ENCODE data around the gene WLS. TPM values are rescaled to one million over a fixed set of nuclear protein-coding genes. Genes with fewer than 3 reads are reported as not detected.

The WLS gene
- total and polyA plus RNA-seq, 10 of the 15 experiments (the other 5 are each of a cell fraction or from before 2014, with no cell fraction given): 0.04 to 0.36 TPM; not detected in 8

DNA sequence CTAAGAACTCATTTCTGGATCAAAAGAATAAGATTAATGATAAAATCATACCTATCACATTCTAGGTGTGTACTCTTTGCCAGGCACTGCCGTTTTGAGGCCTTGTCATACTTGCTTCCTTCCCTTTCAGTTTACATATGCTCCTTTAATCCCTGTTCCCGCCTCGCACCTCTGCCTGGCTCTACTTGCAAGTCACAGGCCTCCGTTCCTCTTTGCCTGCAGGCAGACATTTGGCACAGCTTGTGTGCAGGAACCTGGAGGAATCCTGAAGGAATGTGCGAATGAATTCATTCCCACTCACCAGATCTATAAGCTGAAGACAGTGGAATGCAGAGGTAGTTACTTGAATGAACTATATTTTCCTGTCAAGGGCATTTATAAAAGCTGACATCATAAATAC lies 13.8 kb downstream of the WLS start:
- no peaks in the 10 kb centered on the region for H4K20me1 ChIP-seq (ENCODE audit: control insufficient read depth, insufficient read depth)
- WGBS (ENCODE audit: insufficient coverage, insufficient replicate concordance, low lambda C conversion rate, missing lambda C conversion rate): 28% methylated on average over 5 of the region's 5 CpGs
- ChIA-PET CTCF (interaction anchor here (0.6 to 1.4 kb wide), 3 partner anchors 49 to 871 kb away, joined by 3 read pairs; no protein-coding TSS in a partner anchor), POLR2A (no interaction called here), SMC1A (ENCODE audit: uncharacterized antibody, unreplicated experiment) (no interaction called here), RAD21 (ENCODE audit: unreplicated experiment) (no interaction called here)
- no peak overlapping the region for H3K9ac ChIP-seq (ENCODE audit: control insufficient read depth, insufficient read depth, low read length)
- no peak overlapping the region for H2AFZ ChIP-seq (ENCODE audit: control insufficient read depth, low read depth, low read length)
- intact Hi-C loops (cut with micrococcal nuclease; ENCODE audit: unreplicated experiment): no loop called here
- ATAC-seq (no peak), DNase-seq (ENCODE audit: low read depth, low spot score) (no peak), FAIRE-seq (no peak)
- in situ Hi-C loops (cut with MboI): no loop called here
- H3K36me3 ChIP-seq (ENCODE audit: control insufficient read depth in 2 of 2, insufficient read depth in 2 of 2, low read length in 1 of 2): no peaks in the 10 kb centered on the region
- no peak overlapping the region for H3K4me3 ChIP-seq
- no peak overlapping the region for H3K4me2 ChIP-seq (ENCODE audit: control insufficient read depth, insufficient read depth)
- BruUV-seq (replicated peaks): no TSS peak
- H3K9me3 ChIP-seq (replicated peaks; ENCODE audit: control insufficient read depth, insufficient read depth, low read length): no peaks in the 10 kb centered on the region
- no peak for TF ChIP-seq ZNF687 (IDR thresholded peaks at IDR 0.05)
- no peak for TF ChIP-seq PAX8 (IDR thresholded peaks at IDR 0.05)
- TF ChIP-seq, protein P1, sequence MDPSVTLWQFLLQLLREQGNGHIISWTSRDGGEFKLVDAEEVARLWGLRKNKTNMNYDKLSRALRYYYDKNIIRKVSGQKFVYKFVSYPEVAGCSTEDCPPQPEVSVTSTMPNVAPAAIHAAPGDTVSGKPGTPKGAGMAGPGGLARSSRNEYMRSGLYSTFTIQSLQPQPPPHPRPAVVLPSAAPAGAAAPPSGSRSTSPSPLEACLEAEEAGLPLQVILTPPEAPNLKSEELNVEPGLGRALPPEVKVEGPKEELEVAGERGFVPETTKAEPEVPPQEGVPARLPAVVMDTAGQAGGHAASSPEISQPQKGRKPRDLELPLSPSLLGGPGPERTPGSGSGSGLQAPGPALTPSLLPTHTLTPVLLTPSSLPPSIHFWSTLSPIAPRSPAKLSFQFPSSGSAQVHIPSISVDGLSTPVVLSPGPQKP (IDR thresholded peaks at IDR 0.05; ENCODE audit: low read depth, low read length): no peak
- no peak for TF ChIP-seq CBX5 (IDR thresholded peaks at IDR 0.05; ENCODE audit: low read depth)
- TF ChIP-seq ETV6 (conservative IDR thresholded peaks at IDR 0.05 in 1 of 2, IDR thresholded peaks at IDR 0.05 in 1 of 2; ENCODE audit: borderline replicate concordance in 1 of 2, low read depth in 1 of 2): no peak
- no peak for TF ChIP-seq WRNIP1 (IDR thresholded peaks at IDR 0.05; ENCODE audit: borderline replicate concordance, low read depth, low read length)
- TF ChIP-seq, protein P2, sequence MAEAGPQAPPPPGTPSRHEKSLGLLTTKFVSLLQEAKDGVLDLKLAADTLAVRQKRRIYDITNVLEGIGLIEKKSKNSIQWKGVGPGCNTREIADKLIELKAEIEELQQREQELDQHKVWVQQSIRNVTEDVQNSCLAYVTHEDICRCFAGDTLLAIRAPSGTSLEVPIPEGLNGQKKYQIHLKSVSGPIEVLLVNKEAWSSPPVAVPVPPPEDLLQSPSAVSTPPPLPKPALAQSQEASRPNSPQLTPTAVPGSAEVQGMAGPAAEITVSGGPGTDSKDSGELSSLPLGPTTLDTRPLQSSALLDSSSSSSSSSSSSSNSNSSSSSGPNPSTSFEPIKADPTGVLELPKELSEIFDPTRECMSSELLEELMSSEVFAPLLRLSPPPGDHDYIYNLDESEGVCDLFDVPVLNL (IDR thresholded peaks at IDR 0.05; ENCODE audit: low read depth, low read length): no peak
- no peak for TF ChIP-seq YBX1 (IDR thresholded peaks at IDR 0.05)
- no peak for TF ChIP-seq ZNF24 (IDR thresholded peaks at IDR 0.05)
- no peaks in the 10 kb centered on the region for H3K4me1 ChIP-seq (ENCODE audit: control insufficient read depth, insufficient read depth, low read length)
- H3K27me3 ChIP-seq (replicated peaks in 1 of 2; ENCODE audit: control insufficient read depth in 2 of 2, insufficient read depth in 2 of 2, low read length in 1 of 2): no peaks in the 10 kb centered on the region; a peak in 2 of 4 replicates
- no peak overlapping the region for H3K27ac ChIP-seq (ENCODE audit: control insufficient read depth, insufficient read depth)
- H3K79me2 ChIP-seq (ENCODE audit: control insufficient read depth, insufficient read depth, low read length): no peaks in the 10 kb centered on the region

Data from GM12878 (cell line).